Bronchial epithelial cell (primary cell): ENCODE results near the gene GSKIP. TPM values are rescaled to one million over a fixed set of nuclear protein-coding genes. Genes with fewer than 3 reads are reported as not detected.

Experiments
- DNase-seq: peaks from one replicate; pipeline ENCODE4 v3.0.0-alpha.2; 2010; ENCODE audit warnings: low read depth
- FAIRE-seq: peaks from 2 replicates; lab custom pipeline; 2011; peaks lifted over from hg19 to GRCh38; lab: Jason Lieb, UNC
- H3K27me3 ChIP-seq: 2 replicates; pipeline ENCODE4 v1.5.1; 2011; ENCODE audit warnings: low read length; ENCODE audit not compliant: control insufficient read depth, insufficient read depth
- H3K36me3 ChIP-seq: 2 replicates; pipeline ENCODE4 v1.5.1; 2011; ENCODE audit warnings: low read length; ENCODE audit not compliant: control insufficient read depth, insufficient read depth
- H3K4me3 ChIP-seq: 2 replicates; pipeline ENCODE4 v1.5.1; 2011; ENCODE audit warnings: mild to moderate bottlenecking, low read depth, low read length, control low read depth
- total RNA-seq: library from RNA; depleted of rRNA; stranded (reverse); fragments of >200 nt; gene quantifications from 2 replicates; pipeline ENCODE4 v1.2.1, GENCODE V29; 2014
- TF ChIP-seq, protein P1 (sequence below): IDR thresholded peaks from 2 replicates; pipeline ENCODE4 v1.5.1; 2011; ENCODE audit warnings: mild to moderate bottlenecking, moderate library complexity, low read length, control low read depth, inconsistent platforms; ENCODE audit not compliant: insufficient read depth, severe bottlenecking

Gene GSKIP
- total RNA-seq, 1 donor from 2014 or later: 77.7 TPM

DNA sequence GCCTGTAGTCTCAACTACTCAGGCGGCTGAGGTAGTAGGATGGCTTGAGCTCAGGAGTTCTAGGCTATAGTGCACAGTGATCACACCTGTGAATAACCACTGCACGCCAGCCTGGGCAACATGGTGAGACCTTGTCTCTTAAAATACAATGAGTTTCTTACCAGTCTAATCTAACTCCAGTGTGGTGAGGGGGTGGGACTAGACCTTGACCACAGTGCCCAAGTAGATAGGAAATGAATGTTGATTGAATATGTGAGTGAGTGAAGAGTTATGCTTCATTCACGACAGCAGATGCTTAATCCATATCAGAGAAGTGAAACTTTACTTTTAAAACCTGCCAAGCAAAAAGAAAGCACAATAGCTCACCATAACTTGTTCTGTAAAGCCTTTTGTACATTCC lies 17.4 kb downstream of the GSKIP start:
- TF ChIP-seq, protein P1, sequence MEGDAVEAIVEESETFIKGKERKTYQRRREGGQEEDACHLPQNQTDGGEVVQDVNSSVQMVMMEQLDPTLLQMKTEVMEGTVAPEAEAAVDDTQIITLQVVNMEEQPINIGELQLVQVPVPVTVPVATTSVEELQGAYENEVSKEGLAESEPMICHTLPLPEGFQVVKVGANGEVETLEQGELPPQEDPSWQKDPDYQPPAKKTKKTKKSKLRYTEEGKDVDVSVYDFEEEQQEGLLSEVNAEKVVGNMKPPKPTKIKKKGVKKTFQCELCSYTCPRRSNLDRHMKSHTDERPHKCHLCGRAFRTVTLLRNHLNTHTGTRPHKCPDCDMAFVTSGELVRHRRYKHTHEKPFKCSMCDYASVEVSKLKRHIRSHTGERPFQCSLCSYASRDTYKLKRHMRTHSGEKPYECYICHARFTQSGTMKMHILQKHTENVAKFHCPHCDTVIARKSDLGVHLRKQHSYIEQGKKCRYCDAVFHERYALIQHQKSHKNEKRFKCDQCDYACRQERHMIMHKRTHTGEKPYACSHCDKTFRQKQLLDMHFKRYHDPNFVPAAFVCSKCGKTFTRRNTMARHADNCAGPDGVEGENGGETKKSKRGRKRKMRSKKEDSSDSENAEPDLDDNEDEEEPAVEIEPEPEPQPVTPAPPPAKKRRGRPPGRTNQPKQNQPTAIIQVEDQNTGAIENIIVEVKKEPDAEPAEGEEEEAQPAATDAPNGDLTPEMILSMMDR: no peak
- DNase-seq (no peak), FAIRE-seq (no peak)
- peaks cover 4% of the 10 kb centered on the region for H3K36me3 ChIP-seq
- H3K27me3 ChIP-seq: no peaks in the 10 kb centered on the region
- H3K4me3 ChIP-seq: no peak overlapping the region

DNA sequence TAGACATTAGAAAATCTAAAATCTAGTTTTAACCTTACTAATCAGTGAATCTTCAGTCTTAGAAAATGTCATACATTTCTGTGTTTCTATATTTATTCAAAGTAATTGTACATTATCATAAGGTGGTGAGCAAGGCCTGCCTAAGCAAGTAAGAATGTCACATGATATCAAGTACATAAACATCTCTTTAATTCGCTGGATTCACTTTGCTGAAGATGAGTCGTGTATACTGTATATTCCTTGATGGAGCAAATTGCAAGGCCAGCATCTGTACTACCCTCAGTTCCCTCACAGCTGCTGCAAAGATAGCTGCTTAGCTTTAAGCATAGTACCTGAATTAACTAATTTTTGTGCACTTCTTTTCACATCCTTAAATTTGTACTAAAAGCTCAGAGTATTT lies 20.1 kb downstream of the GSKIP start:
- H3K27me3 ChIP-seq: no peaks in the 10 kb centered on the region
- TF ChIP-seq, protein P1: no peak
- peaks cover 4% of the 10 kb centered on the region for H3K36me3 ChIP-seq
- FAIRE-seq: no peak
- DNase-seq: peak; percentile 56
- no peak overlapping the region for H3K4me3 ChIP-seq

GRCh38 chr14:96384053-96384452 lies 20.7 kb downstream of the GSKIP start:
- TF ChIP-seq, protein P1: no peak
- DNase-seq: peak; percentile 20
- H3K36me3 ChIP-seq: peaks cover 4% of the 10 kb centered on the region
- no peak for FAIRE-seq
- no peak overlapping the region for H3K4me3 ChIP-seq
- H3K27me3 ChIP-seq: no peaks in the 10 kb centered on the region

- H3K36me3 ChIP-seq: peaks cover 4% of the 10 kb centered on the region
- H3K27me3 ChIP-seq: no peaks in the 10 kb centered on the region
- no peak for FAIRE-seq
- DNase-seq: no peak
- H3K4me3 ChIP-seq: no peak overlapping the region
- TF ChIP-seq, protein P1: no peak
Measured at GRCh38 chr14:96384740-96385139, 21.4 kb downstream of the GSKIP start.

GRCh38 chr14:96385385-96385784 lies 22.1 kb downstream of the GSKIP start:
- DNase-seq: no peak
- Histone ChIP-seq H3K4me3 (no peak overlapping the region), H3K36me3 (peaks cover 4% of the 10 kb centered on the region), H3K27me3 (no peaks in the 10 kb centered on the region)
- TF ChIP-seq, protein P1: no peak
- no peak for FAIRE-seq

- FAIRE-seq (no peak), DNase-seq (no peak)
- H3K27me3 ChIP-seq: no peaks in the 10 kb centered on the region
- TF ChIP-seq, protein P1: no peak
- H3K36me3 ChIP-seq: no peaks in the 10 kb centered on the region
- H3K4me3 ChIP-seq: peak overlapping the region; percentile 71
Measured at GRCh38 chr14:96390965-96391292, 27.6 kb downstream of the GSKIP start.
